Activated CD8-positive, alpha-beta memory T cell treated with anti-CD3 and anti-CD28 coated beads for 48 hours (primary cell): Measurements from ENCODE around the gene TNFAIP8L1.

ENCODE experiments used
- DNase-seq, 3 experiments: peaks; one replicate each; pipeline ENCODE4 v3.0.0-alpha.2; 2020; ENCODE audit warnings: low read depth in 2 of 3, low spot score in 2 of 3

Gene TNFAIP8L1

GRCh38 chr19:4647676-4648644 lies 8.6 kb downstream of the TNFAIP8L1 start:
- DNase-seq = no peak

DNA sequence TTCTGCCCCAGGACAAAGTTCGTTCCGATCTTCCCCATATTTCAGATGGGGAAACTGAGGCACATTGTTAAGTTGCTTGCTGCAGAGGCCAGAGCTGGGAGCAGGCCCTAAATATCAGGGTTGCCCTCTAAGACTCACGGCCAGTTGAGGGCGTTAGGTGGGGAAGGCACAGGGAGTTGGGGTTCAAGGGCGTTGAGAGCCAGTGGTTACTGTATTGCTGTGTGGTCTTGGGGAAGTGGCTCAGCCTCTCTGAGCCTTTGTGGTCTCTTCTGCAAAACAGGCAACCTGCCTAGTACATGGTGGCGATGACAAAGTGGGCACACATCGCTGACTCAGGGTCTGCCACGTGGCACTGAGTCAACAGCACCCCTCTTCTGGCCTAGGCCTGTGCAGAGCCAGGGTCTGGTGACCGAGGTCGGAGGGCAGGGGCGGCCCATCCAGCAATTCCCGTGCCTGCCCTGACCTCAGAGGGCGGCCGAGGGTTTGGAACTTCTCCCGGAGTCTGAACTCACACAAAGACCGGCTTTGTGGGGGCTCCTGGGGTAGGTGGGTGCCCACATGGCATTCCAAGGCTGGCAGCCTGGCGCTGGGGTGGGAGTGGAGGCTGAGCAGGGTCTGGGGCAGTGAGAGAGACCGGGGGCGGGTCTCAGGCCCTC lies 10.2 kb downstream of the TNFAIP8L1 start:
- no peak for DNase-seq

DNA sequence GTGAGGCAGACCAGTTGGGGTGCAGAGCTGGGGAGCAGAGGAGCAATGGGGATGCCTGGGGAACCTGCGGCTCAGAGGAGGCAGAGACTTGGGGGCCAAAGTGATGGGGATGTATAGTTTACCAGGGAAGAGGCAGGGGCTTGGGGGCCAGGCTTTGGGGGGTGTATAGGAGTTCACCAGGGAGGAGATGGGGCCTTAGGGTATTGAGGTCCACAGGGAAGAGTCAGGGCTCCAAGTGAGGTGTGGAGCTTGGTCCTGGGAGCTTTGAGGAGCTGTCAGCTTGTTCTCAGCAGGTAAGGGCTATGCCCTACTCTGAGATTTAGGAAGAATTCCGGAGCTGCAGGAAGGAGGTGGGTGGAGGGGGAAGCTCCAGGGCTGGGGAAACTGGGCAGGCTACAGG lies 10.8 kb downstream of the TNFAIP8L1 start:
- DNase-seq = no peak

DNA sequence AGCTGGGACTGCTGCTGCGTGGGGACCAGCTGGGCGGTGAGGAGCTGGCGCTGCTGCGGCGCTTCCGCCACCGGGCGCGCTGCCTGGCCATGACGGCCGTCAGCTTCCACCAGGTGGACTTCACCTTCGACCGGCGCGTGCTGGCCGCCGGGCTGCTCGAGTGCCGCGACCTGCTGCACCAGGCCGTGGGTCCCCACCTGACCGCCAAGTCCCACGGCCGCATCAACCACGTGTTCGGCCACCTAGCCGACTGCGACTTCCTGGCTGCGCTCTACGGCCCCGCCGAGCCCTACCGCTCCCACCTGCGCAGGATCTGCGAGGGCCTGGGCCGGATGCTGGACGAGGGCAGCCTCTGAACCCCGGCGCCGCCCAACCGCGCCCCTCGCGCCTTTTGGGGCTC lies 12.8 kb downstream of the TNFAIP8L1 start:
- no peak for DNase-seq

DNA sequence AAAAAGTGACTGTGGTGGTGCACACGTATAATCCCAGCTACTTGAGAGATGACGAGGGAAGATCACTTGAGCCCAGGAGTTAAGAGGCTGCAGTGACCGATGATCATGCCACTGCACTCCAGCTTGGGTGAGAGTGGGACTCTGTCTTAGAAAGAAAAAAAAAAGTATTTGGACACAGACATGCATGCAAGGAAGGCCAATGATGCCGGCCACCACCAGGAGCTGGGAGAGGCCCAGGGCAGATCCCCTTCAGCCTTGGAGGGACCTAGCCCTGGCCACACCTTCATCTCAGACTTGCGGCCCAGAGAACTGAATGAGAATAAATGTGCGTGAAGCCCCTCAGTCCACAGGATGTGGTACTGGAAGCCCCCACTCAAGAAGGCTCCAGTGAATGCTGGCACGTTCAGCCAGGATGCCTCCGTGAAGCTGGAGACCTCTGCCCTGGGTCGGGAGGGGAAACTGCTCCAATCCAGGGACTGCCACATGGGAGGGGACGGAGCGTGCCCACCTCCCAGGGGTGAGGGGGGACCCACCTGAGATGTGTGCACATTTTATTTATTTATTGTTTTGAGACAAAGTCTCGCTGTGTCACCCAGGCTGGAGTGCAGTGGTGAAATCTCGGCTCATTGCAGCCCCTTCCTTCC lies 14.6 kb downstream of the TNFAIP8L1 start:
- DNase-seq = no peak

- DNase-seq = no peak
These were observed 15.4 kb downstream of the TNFAIP8L1 start for GRCh38 chr19:4654437-4655361.

GRCh38 chr19:4656102-4656501 lies 16.8 kb downstream of the TNFAIP8L1 start:
- no peak for DNase-seq

GRCh38 chr19:4657262-4657661 lies 17.9 kb downstream of the TNFAIP8L1 start:
- no peak for DNase-seq

DNA sequence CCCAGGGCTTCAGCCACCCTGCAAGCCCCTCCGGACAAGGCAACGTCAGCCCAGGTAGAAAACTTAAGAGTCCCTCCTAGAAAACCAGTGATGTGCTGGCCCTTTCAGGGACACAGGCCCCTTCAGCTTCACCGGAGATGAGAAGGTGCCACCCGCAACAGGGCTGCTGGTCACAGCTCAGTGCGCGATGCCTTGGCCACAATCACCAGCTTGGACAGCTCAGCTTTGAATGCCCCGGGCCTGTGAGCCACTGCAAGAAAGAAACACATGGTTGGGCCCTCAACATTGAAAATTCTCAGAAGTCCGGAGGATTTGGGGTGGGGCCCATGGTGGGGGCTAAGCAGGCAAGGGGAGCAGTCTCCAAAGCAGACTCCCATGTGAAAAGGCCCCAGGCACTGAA lies 18.5 kb downstream of the TNFAIP8L1 start:
- DNase-seq = no peak

GRCh38 chr19:4660181-4660791 lies 21.0 kb downstream of the TNFAIP8L1 start:
- DNase-seq = no peak

DNA sequence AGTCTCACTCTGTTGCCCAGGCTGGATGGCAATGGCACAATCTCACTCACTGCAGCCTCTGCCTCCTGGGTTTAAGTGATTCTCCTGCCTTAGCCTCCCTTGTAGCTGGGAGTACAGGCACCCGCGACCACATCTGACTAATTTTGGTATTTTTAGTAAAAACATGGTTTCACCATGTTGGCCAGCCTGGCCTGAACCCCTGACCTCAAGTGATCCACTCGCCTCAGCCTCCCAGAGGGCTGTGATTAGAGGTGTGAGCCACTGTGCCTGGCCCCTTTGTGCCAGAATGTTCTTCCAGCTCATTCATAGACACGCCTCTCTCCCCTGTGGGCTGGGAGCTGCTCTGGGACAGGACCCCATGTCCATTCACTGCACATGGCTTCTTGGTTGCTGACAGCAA lies 21.7 kb downstream of the TNFAIP8L1 start:
- no peak for DNase-seq

- no peak for DNase-seq
These were observed 22.8 kb downstream of the TNFAIP8L1 start for GRCh38 chr19:4662020-4662695.

GRCh38 chr19:4662812-4663211 lies 23.5 kb downstream of the TNFAIP8L1 start:
- DNase-seq = no peak

DNA sequence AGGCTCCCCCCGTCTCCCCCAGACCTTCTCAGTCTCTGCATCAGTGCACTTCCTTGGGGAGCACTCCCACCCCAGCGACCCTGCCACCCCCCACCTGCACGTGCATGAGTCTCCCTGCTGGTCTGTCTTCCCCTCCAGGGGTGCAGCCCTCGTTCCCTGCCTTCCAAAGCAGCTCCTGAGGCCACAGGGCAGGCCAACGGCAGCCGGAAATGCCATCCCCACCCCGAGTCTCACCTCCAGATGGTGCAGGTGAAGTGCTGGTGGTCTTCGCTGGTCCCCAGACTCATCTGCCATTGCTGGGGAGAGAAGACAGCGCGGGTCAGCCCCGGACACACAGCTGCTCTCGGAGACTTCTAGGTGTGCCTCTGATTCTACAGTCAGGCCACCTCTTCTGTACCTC lies 25.3 kb downstream of the TNFAIP8L1 start:
- no peak for DNase-seq

GRCh38 chr19:4669723-4670480 lies 30.6 kb downstream of the TNFAIP8L1 start, which contains the start of gene MYDGF:
MYDGF (minus strand) TSS chr19:4670342; CDS start chr19:4670334, 8 bp downstream.
- peak; percentile 75 to 85 (median 77) for DNase-seq

- no peak for DNase-seq
These were observed 32.0 kb downstream of the TNFAIP8L1 start for GRCh38 chr19:4671185-4671851.

- DNase-seq = no peak
These were observed 33.9 kb downstream of the TNFAIP8L1 start for GRCh38 chr19:4673216-4673615.

DNA sequence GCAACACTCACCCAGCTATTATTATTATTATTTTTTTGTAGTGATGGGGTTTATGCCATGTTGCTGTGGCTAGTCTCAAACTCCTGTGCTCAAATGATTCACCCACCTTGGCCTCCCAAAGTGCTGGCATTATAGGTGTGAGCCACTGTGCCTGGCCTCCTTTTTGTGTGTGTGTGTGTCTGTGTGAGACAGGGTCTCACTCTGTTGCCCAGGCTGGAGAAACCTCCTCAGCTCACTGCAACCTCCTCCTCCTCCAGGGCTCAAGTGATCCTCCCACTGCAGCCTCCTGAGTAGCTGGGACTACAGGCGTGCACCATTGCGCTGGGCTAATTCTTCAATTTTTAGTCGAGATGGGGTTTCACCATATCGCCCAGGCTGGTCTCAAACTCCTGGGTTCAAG lies 34.4 kb downstream of the TNFAIP8L1 start:
- DNase-seq = no peak
